ENCODE measurements around the gene CEP97.
"Not testable (repeated sequence)": the region's sequence is repeated elsewhere in the genome, so short reads cannot be mapped to it uniquely, and the experiment has no call there.

CEP97 gene

GRCh38 chr3:101724329-101725193 lies at the start of gene CEP97:
CEP97 (plus strand) TSS chr3:101724614; CDS start chr3:101724677, 63 bp downstream.
- peak; percentile 78 for DNase-seq

GRCh38 chr3:101675709-101676215 lies 48.7 kb upstream of the CEP97 start:
- no peak for DNase-seq

- DNase-seq = peak; percentile 92
Measured at GRCh38 chr3:101676216-101676764, 48.1 kb upstream of the CEP97 start.

GRCh38 chr3:101676765-101677435 lies 47.5 kb upstream of the CEP97 start, which contains the start of gene ZBTB11:
ZBTB11 (minus strand) TSS chr3:101677132; CDS start chr3:101676914, 218 bp downstream.
- DNase-seq = peak; percentile 99

GRCh38 chr3:101677436-101678286 lies 46.8 kb upstream of the CEP97 start:
- DNase-seq = no peak

- not testable (repeated sequence) for DNase-seq
Measured at GRCh38 chr3:101678837-101679236, 45.6 kb upstream of the CEP97 start.

- no peak for DNase-seq
Measured at GRCh38 chr3:101680466-101680865, 43.9 kb upstream of the CEP97 start.

GRCh38 chr3:101685050-101685400 lies 39.4 kb upstream of the CEP97 start:
- DNase-seq = no peak

GRCh38 chr3:101685870-101686307 lies 38.5 kb upstream of the CEP97 start:
- no peak for DNase-seq

GRCh38 chr3:101687142-101687931 lies 37.1 kb upstream of the CEP97 start:
- DNase-seq = no peak

GRCh38 chr3:101689286-101689685 lies 35.1 kb upstream of the CEP97 start:
- DNase-seq = no peak

- DNase-seq = no peak
Measured at GRCh38 chr3:101690972-101691371, 33.4 kb upstream of the CEP97 start.

GRCh38 chr3:101691685-101692671 lies 32.4 kb upstream of the CEP97 start:
- DNase-seq = not testable (repeated sequence)

- DNase-seq = peak; percentile 18
Measured at GRCh38 chr3:101693540-101693939, 30.9 kb upstream of the CEP97 start.

GRCh38 chr3:101694836-101695235 lies 29.6 kb upstream of the CEP97 start:
- not testable (repeated sequence) for DNase-seq

- DNase-seq = no peak
Measured at GRCh38 chr3:101695779-101696372, 28.5 kb upstream of the CEP97 start.

GRCh38 chr3:101701696-101702634 lies 22.4 kb upstream of the CEP97 start:
- no peak for DNase-seq

GRCh38 chr3:101702726-101703125 lies 21.7 kb upstream of the CEP97 start:
- no peak for DNase-seq

GRCh38 chr3:101703169-101703568 lies 21.2 kb upstream of the CEP97 start:
- DNase-seq = no peak

Data from activated effector memory CD4-positive, alpha-beta T cell treated with Interleukin-2 at 50 U/mL for 16 hours (primary cell).